Kidney glomerular epithelial cell (primary cell): ENCODE results near the gene B4GALNT3.

ENCODE experiments used
- DNase-seq: peaks from one replicate; lab custom pipeline; 2025; lab: John Stamatoyannopoulos, UW

B4GALNT3 gene

GRCh38 chr12:509500-509899, 49.8 kb downstream of the B4GALNT3 start:
- peak; percentile 23 for DNase-seq

- DNase-seq, result peak; percentile 43
Measured at GRCh38 chr12:510071-510825, 50.5 kb downstream of the B4GALNT3 start.

- no peak for DNase-seq
Measured at GRCh38 chr12:512933-513332, 53.2 kb downstream of the B4GALNT3 start.

GRCh38 chr12:513446-513845, 53.7 kb downstream of the B4GALNT3 start:
- no peak for DNase-seq

- DNase-seq, result no peak
Measured at GRCh38 chr12:517538-517937, 57.8 kb downstream of the B4GALNT3 start.

- DNase-seq, result no peak
Measured at GRCh38 chr12:520119-520518, 60.4 kb downstream of the B4GALNT3 start.

GRCh38 chr12:522692-523378, 63.1 kb downstream of the B4GALNT3 start:
- no peak for DNase-seq

- no peak for DNase-seq
Measured at GRCh38 chr12:524167-524951, 64.6 kb downstream of the B4GALNT3 start.

GRCh38 chr12:526089-526488, 66.3 kb downstream of the B4GALNT3 start:
- no peak for DNase-seq

GRCh38 chr12:527241-527640, 67.5 kb downstream of the B4GALNT3 start:
- no peak for DNase-seq

GRCh38 chr12:527729-528128, 68.0 kb downstream of the B4GALNT3 start:
- DNase-seq, result no peak

GRCh38 chr12:530308-530707, 70.6 kb downstream of the B4GALNT3 start:
- DNase-seq, result no peak

GRCh38 chr12:530821-531220, 71.1 kb downstream of the B4GALNT3 start:
- DNase-seq, result no peak

- no peak for DNase-seq
Measured at GRCh38 chr12:531951-532585, 72.3 kb downstream of the B4GALNT3 start.

GRCh38 chr12:532908-533565, 73.3 kb downstream of the B4GALNT3 start:
- DNase-seq, result no peak

GRCh38 chr12:533718-534117, 74.0 kb downstream of the B4GALNT3 start:
- DNase-seq, result no peak

- DNase-seq, result no peak
Measured at GRCh38 chr12:534216-534615, 74.5 kb downstream of the B4GALNT3 start.

GRCh38 chr12:535396-535795, 75.7 kb downstream of the B4GALNT3 start:
- DNase-seq, result no peak

GRCh38 chr12:536751-537245, 77.1 kb downstream of the B4GALNT3 start:
- DNase-seq, result no peak

GRCh38 chr12:537772-538171, 78.0 kb downstream of the B4GALNT3 start:
- no peak for DNase-seq

GRCh38 chr12:538731-539539, 79.2 kb downstream of the B4GALNT3 start:
- no peak for DNase-seq
